SK-N-SH (cell line): Measurements from ENCODE around the gene SLC24A3. TPM values are rescaled to one million over a fixed set of nuclear protein-coding genes. Genes with fewer than 3 reads are reported as not detected.

Experiments used
- CTCF ChIA-PET: fragments of 300-600, 350-600 bp; formaldehyde crosslinking; extraction: SDS; loops from one replicate; lab custom pipeline; 2021; lab: Yijun Ruan, JAX
- POLR2A ChIA-PET: fragments of 350-600 bp; sonication (Branson Sonifier 250); formaldehyde crosslinking; extraction: SDS; loops from one replicate; lab custom pipeline; 2020; ENCODE audit warnings: antibody characterized with exemption, inconsistent platforms; lab: Yijun Ruan, JAX
- DNase-seq: peaks from one replicate; pipeline ENCODE4 v3.0.0; 2012
- H2AFZ ChIP-seq: fragments of 200-600 bp; sonication (generic); 2 replicates; pipeline ENCODE4 v1.8.1; 2016; ENCODE audit warnings: antibody characterized with exemption, mild to moderate bottlenecking, low read depth
- H3F3A ChIP-seq: fragments of 200-600 bp; sonication (generic); replicated peaks from 2 replicates; pipeline ENCODE3; 2016; ENCODE audit warnings: antibody characterized with exemption, mild to moderate bottlenecking; ENCODE audit not compliant: insufficient read depth
- H3K27ac ChIP-seq, 2 experiments: fragments of 200-500 bp in 1 of 2; fragments of 200-600 bp in 1 of 2; sonication (Bioruptor generic) in 1 of 2; sonication (generic), shearing (Covaris generic) in 1 of 2; 2 replicates each; pipeline versions ENCODE4 v1.5.1 to v1.6.1; 2014 to 2016; ENCODE audit warnings: low read depth in 2 of 2, inconsistent platforms in 1 of 2, low read length in 1 of 2, mild to moderate bottlenecking in 1 of 2, mixed read lengths in 1 of 2
- H3K27me3 ChIP-seq: fragments of 200-600 bp; sonication (generic), shearing (Covaris generic); 2 replicates; pipeline ENCODE4 v1.6.1; 2016; ENCODE audit warnings: mixed run types; ENCODE audit not compliant: insufficient read depth
- H3K36me3 ChIP-seq, 2 experiments: fragments of 200-500 bp in 1 of 2; fragments of 200-600 bp in 1 of 2; sonication (Bioruptor generic) in 1 of 2; sonication (generic) in 1 of 2; replicated peaks in 1 of 2; 2 replicates each; pipeline versions ENCODE3 to v1.5.1; 2014 to 2016; ENCODE audit warnings: low read length in 1 of 2, mild to moderate bottlenecking in 1 of 2; ENCODE audit not compliant: insufficient read depth in 2 of 2, control insufficient read depth in 1 of 2
- H3K4me1 ChIP-seq, 2 experiments: fragments of 200-500 bp in 1 of 2; fragments of 200-600 bp in 1 of 2; sonication (Bioruptor generic) in 1 of 2; sonication (generic), shearing (Covaris generic) in 1 of 2; 2 replicates each; pipeline versions ENCODE4 v1.5.1 to v1.6.1; 2014 to 2016; ENCODE audit warnings: low read depth in 1 of 2, low read length in 1 of 2, mixed run types in 1 of 2; ENCODE audit not compliant: insufficient read depth in 2 of 2, control insufficient read depth in 1 of 2
- H3K4me2 ChIP-seq: fragments of 200-600 bp; sonication (generic), shearing (Covaris generic); 2 replicates; pipeline ENCODE4 v1.6.1; 2017; ENCODE audit warnings: mixed run types
- H3K4me3 ChIP-seq, 2 experiments: fragments of 200-500 bp in 1 of 2; fragments of 200-600 bp in 1 of 2; sonication (Bioruptor generic) in 1 of 2; sonication (generic), shearing (Covaris generic) in 1 of 2; 2 replicates each; pipeline versions ENCODE4 v1.5.1 to v1.8.1; 2014 to 2016; ENCODE audit warnings: low read depth in 2 of 2, inconsistent platforms in 1 of 2, low read length in 1 of 2, mild to moderate bottlenecking in 1 of 2, mixed read lengths in 1 of 2, moderate library complexity in 1 of 2
- H3K79me2 ChIP-seq: fragments of 200-600 bp; sonication (generic); 2 replicates; pipeline ENCODE4 v1.8.1; 2017; ENCODE audit warnings: mild to moderate bottlenecking; ENCODE audit not compliant: insufficient read depth
- H3K9ac ChIP-seq: fragments of 200-600 bp; sonication (generic); 2 replicates; pipeline ENCODE4 v1.6.1; 2017; ENCODE audit warnings: mixed run types
- H3K9me2 ChIP-seq: fragments of 200-600 bp; sonication (generic); 2 replicates; pipeline ENCODE4 v1.6.1; 2017; ENCODE audit warnings: mixed run types
- H3K9me3 ChIP-seq: fragments of 200-600 bp; sonication (generic); 2 replicates; pipeline ENCODE4 v1.6.1; 2017; ENCODE audit warnings: mixed run types, mild to moderate bottlenecking, moderate library complexity
- H4K20me1 ChIP-seq: fragments of 200-600 bp; sonication (generic); 2 replicates; pipeline ENCODE4 v1.6.1; 2017; ENCODE audit warnings: mild to moderate bottlenecking, mixed run types; ENCODE audit not compliant: insufficient read depth
- CHD2 ChIP-seq: fragments of 150-350 bp; IDR thresholded peaks from 2 replicates; pipeline ENCODE4 v1.6.1; 2018; ENCODE audit warnings: low read length; ENCODE audit not compliant: partially characterized antibody
- CTCF ChIP-seq: fragments of 200-600 bp; sonication (generic); IDR thresholded peaks from 2 replicates; pipeline ENCODE4 v1.6.1; 2017; ENCODE audit warnings: antibody characterized with exemption, mild to moderate bottlenecking, moderate library complexity
- ELF1 ChIP-seq: IDR thresholded peaks from 2 replicates; pipeline ENCODE4 v1.4.0; 2012
- GATA2 ChIP-seq: sonication (generic); formaldehyde crosslinking; IDR thresholded peaks from 2 replicates; pipeline ENCODE4 v1.5.0; 2020; ENCODE audit warnings: mild to moderate bottlenecking, missing genetic modification reagents
- JUND ChIP-seq: IDR thresholded peaks from 2 replicates; pipeline ENCODE4 v1.4.0; 2012
- MAX ChIP-seq: IDR thresholded peaks from 2 replicates; pipeline ENCODE4 v1.4.0; 2012; ENCODE audit warnings: low read depth
- MXI1 ChIP-seq: IDR thresholded peaks from 2 replicates; pipeline ENCODE4 v1.6.1; 2012; ENCODE audit warnings: mild to moderate bottlenecking, low read depth, low read length, improper control_type of control experiment
- NFIC ChIP-seq: IDR thresholded peaks from 2 replicates; pipeline ENCODE4 v1.4.0; 2012; ENCODE audit warnings: borderline replicate concordance
- RAD21 ChIP-seq: IDR thresholded peaks from 2 replicates; pipeline ENCODE4 v1.6.1; 2012; ENCODE audit warnings: mild to moderate bottlenecking, low read length
- RFX5 ChIP-seq: IDR thresholded peaks from 2 replicates; pipeline ENCODE4 v1.6.1; 2012; ENCODE audit warnings: mild to moderate bottlenecking, improper control_type of control experiment, low read length
- SIN3A ChIP-seq: IDR thresholded peaks from 2 replicates; pipeline ENCODE4 v1.6.1; 2012; ENCODE audit warnings: low read depth, mild to moderate bottlenecking, low read length, moderate library complexity, borderline replicate concordance
- TEAD4 ChIP-seq: IDR thresholded peaks from 2 replicates; pipeline ENCODE4 v1.4.0; 2012; ENCODE audit warnings: mild to moderate bottlenecking, borderline replicate concordance; ENCODE audit not compliant: insufficient read depth
- USF2 ChIP-seq: fragments of 150-350 bp; IDR thresholded peaks from 2 replicates; pipeline ENCODE4 v1.6.1; 2017; ENCODE audit warnings: antibody characterized with exemption, low read length, low read depth, borderline replicate concordance
- WGBS: methylation state at CpG from one replicate; pipeline ENCODE4 v1.1.6; 2017; ENCODE audit warnings: low lambda C conversion rate; 5-methylcytosine and 5-hydroxymethylcytosine counted together
- polyA plus RNA-seq, 3 experiments: library from polyadenylated mRNA; depleted of rRNA; stranded (reverse); fragments of >200 nt; gene quantifications; 2 replicates each; pipeline ENCODE4 v1.2.3, GENCODE V29; 2012
- TF ChIP-seq, protein P1 (sequence below): fragments of 150-350 bp; IDR thresholded peaks from 2 replicates; pipeline ENCODE4 v1.6.1; 2016; ENCODE audit warnings: mild to moderate bottlenecking, low read depth, low read length

The SLC24A3 gene
- polyA plus RNA-seq, 1 of the 3 experiments (the other 2 are of a cell fraction): not detected

GRCh38 chr20:19502169-19502568 is 289.7 kb downstream of the SLC24A3 start:
- Histone ChIP-seq H3K36me3 (no peaks in the 10 kb centered on the region), H2AFZ (no peak overlapping the region), H3K27ac (no peak overlapping the region), H4K20me1 (no peaks in the 10 kb centered on the region), H3K4me2 (no peak overlapping the region), H3F3A (no peaks in the 10 kb centered on the region), H3K79me2 (no peaks in the 10 kb centered on the region), H3K9me3 (no peaks in the 10 kb centered on the region), H3K4me1 (peaks cover 0 to 2% of the 10 kb centered on the region in 2 experiments; a peak in 1 of 4 replicates), H3K4me3 (no peak overlapping the region), H3K27me3 (no peaks in the 10 kb centered on the region), H3K9me2 (no peaks in the 10 kb centered on the region), H3K9ac (no peak overlapping the region)
- no peak for TF ChIP-seq MAX
- 44% methylated on average over 5 of the region's 5 CpGs for WGBS
- POLR2A ChIA-PET: no interaction called here
- CTCF ChIA-PET: interaction anchor here (0.6 kb wide), 1 partner anchor 83 kb away, joined by 3 read pairs; no protein-coding TSS in a partner anchor
- no peak for DNase-seq

DNA sequence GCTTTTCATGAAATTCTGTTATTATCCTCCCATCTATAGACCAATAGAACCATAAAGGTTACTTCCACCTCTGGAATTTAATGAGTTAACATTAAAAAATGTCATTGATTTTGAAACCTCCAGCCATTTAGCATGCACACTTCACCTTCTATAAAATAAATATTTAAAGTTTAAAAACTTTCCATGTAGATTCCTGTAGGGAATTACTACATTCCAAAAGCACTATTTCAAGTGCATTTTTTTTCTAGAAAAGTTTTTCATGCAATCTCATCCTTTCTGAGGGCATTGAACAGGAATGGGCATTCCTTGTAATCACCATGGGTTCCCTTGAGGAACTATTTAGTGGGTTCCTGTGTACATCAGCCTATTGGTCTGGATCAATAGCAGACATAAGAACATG is 291.8 kb downstream of the SLC24A3 start:
- Histone ChIP-seq H3K4me1 (no peaks in the 10 kb centered on the region), H3K9ac (no peak overlapping the region), H2AFZ (no peak overlapping the region), H3K36me3 (no peaks in the 10 kb centered on the region), H3K27me3 (no peaks in the 10 kb centered on the region), H4K20me1 (no peaks in the 10 kb centered on the region), H3K4me2 (no peak overlapping the region), H3K9me3 (no peaks in the 10 kb centered on the region), H3K79me2 (no peaks in the 10 kb centered on the region), H3F3A (no peaks in the 10 kb centered on the region), H3K4me3 (no peak overlapping the region), H3K9me2 (no peaks in the 10 kb centered on the region), H3K27ac (no peak overlapping the region)
- ChIA-PET CTCF (no interaction called here), POLR2A (no interaction called here)
- TF ChIP-seq NFIC: no peak
- TF ChIP-seq RAD21: no peak
- TF ChIP-seq USF2: no peak
- no peak for TF ChIP-seq JUND
- TF ChIP-seq RFX5: no peak
- no peak for TF ChIP-seq ELF1
- TF ChIP-seq MXI1: no peak
- no peak for TF ChIP-seq CTCF
- no peak for TF ChIP-seq TEAD4
- TF ChIP-seq CHD2: no peak
- TF ChIP-seq SIN3A: no peak
- TF ChIP-seq GATA2 (CRISPR knock-in tag): no peak
- TF ChIP-seq, protein P1, sequence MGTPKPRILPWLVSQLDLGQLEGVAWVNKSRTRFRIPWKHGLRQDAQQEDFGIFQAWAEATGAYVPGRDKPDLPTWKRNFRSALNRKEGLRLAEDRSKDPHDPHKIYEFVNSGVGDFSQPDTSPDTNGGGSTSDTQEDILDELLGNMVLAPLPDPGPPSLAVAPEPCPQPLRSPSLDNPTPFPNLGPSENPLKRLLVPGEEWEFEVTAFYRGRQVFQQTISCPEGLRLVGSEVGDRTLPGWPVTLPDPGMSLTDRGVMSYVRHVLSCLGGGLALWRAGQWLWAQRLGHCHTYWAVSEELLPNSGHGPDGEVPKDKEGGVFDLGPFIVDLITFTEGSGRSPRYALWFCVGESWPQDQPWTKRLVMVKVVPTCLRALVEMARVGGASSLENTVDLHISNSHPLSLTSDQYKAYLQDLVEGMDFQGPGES: no peak
- DNase-seq: no peak
